GM21528 (cell line): Measurements from ENCODE around the gene ZFTA.
"Not testable (repeated sequence)": the region's sequence is repeated elsewhere in the genome, so short reads cannot be mapped to it uniquely, and the experiment has no call there.

ENCODE experiments used
- ATAC-seq: cut with Tn5 transposase; IDR thresholded peaks from one replicate; pipeline ENCODE4 v1.9.1; 2021; ENCODE audit warnings: mild to moderate bottlenecking, moderate library complexity; ENCODE audit not compliant: unreplicated experiment, low FRiP score

Gene ZFTA

GRCh38 chr11:63768237-63769041, at the start of gene ZFTA:
TSS of gene ZFTA (minus strand) at chr11:63768775. CDS start at chr11:63768622, 153 bp downstream.
- peak; percentile 50 for ATAC-seq

GRCh38 chr11:63817758-63818498, 49.4 kb upstream of the ZFTA start:
- ATAC-seq = no peak

GRCh38 chr11:63816732-63817131, 48.2 kb upstream of the ZFTA start:
- no peak for ATAC-seq

GRCh38 chr11:63816166-63816565, 47.6 kb upstream of the ZFTA start:
- no peak for ATAC-seq

GRCh38 chr11:63814383-63814736, 45.8 kb upstream of the ZFTA start:
- ATAC-seq = no peak

GRCh38 chr11:63813563-63814382, 45.2 kb upstream of the ZFTA start:
- ATAC-seq = peak; percentile 39

- peak; percentile 64 for ATAC-seq
Observed at GRCh38 chr11:63813035-63813562, 44.5 kb upstream of the ZFTA start, which contains the start of gene SPINDOC. TSS of gene SPINDOC (plus strand) at chr11:63813456. CDS start at chr11:63813687, 231 bp downstream.

GRCh38 chr11:63811522-63811921, 42.9 kb upstream of the ZFTA start:
- ATAC-seq = no peak

- not testable (repeated sequence) for ATAC-seq
Observed at GRCh38 chr11:63810383-63810782, 41.8 kb upstream of the ZFTA start.

GRCh38 chr11:63805844-63806415, 37.4 kb upstream of the ZFTA start:
- no peak for ATAC-seq

GRCh38 chr11:63804259-63804658, 35.7 kb upstream of the ZFTA start:
- no peak for ATAC-seq

GRCh38 chr11:63802637-63803414, 34.3 kb upstream of the ZFTA start:
- no peak for ATAC-seq

- ATAC-seq = no peak
Observed at GRCh38 chr11:63800921-63801320, 32.3 kb upstream of the ZFTA start.

GRCh38 chr11:63795066-63795465, 26.5 kb upstream of the ZFTA start:
- ATAC-seq = no peak

- ATAC-seq = no peak
Observed at GRCh38 chr11:63793161-63793560, 24.6 kb upstream of the ZFTA start.

GRCh38 chr11:63791495-63792167, 23.1 kb upstream of the ZFTA start:
- ATAC-seq = no peak

- no peak for ATAC-seq
Observed at GRCh38 chr11:63785823-63786222, 17.2 kb upstream of the ZFTA start.

GRCh38 chr11:63783925-63784592, 15.5 kb upstream of the ZFTA start:
- ATAC-seq = no peak
